ENCODE measurements around the gene ACKR3. TPM values are rescaled to one million over a fixed set of nuclear protein-coding genes. Genes with fewer than 3 reads are reported as not detected.

ACKR3 gene
- polyA plus RNA-seq (2013), result 9.4 TPM

DNA sequence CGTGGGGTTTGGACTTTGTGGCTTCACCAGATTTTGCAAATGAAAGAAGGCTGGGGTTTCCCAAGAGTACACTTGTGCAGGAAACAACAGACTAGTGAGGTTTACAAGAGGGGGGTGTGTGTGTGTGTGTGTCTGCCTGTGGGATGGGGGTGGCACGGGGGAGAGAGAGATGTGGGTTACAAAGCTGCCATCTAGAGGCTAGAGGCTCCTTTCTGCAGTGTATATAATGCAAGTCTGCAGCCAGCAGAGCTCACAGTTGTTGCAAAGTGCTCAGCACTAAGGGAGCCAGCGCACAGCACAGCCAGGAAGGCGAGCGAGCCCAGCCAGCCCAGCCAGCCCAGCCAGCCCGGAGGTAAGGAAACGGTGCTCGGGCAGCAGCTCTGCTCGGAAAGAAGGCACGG is at the start of gene ACKR3:
TSS of gene ACKR3 (plus strand) at position 253 of the 401 bp plus-strand sequence. CDS start 10,641 bp downstream, outside the sequence.
- peaks cover 0 to 6% (median 1%) of the 10 kb centered on the region in 4 experiments for H3K36me3 ChIP-seq (ENCODE audit: control insufficient read depth in 4 of 4, insufficient read depth in 4 of 4, low read length in 3 of 4)
- H3K27ac ChIP-seq (ENCODE audit: insufficient read depth in 1 of 2, low read depth in 1 of 2, low read length in 2 of 2, poor library complexity in 1 of 2, severe bottlenecking in 2 of 2), result no peak within 1 kb of the TSS
- peaks cover 8 to 31% (median 28%) of the 10 kb centered on the region in 4 experiments for H3K4me1 ChIP-seq (ENCODE audit: control extremely low read depth in 1 of 4, control insufficient read depth in 4 of 4, insufficient read depth in 4 of 4, low read length in 3 of 4)
- 10% methylated on average over 8 of the region's 10 CpGs for WGBS (ENCODE audit: insufficient coverage)
- POLR2A ChIA-PET, result interaction anchor here (1.2 to 1.5 kb wide), 2 partner anchors 15 to 42 kb away, joined by 3 read pairs; no protein-coding TSS in a partner anchor
- peak; percentile 84 to 95 (median 95) for DNase-seq
- H3K27me3 ChIP-seq (replicated peaks in 2 of 5; ENCODE audit: control insufficient read depth in 4 of 5, insufficient read depth in 5 of 5, low read length in 4 of 5), result no peaks in the 10 kb centered on the region
- no peaks in the 10 kb centered on the region for H3K9me3 ChIP-seq (ENCODE audit: control extremely low read depth in 1 of 5, control insufficient read depth in 4 of 5, insufficient read depth in 2 of 5, low read depth in 1 of 5, low read length in 4 of 5)
- CTCF ChIA-PET, result interaction anchor here (1.0 to 7.5 kb wide), 27 partner anchors 12 to 459 kb away, joined by 3 to 145 read pairs (median 6); a partner anchor contains a TSS
- peak within 1 kb of the TSS in 6 of 7 experiments; percentile 14 to 85 (median 70) for H3K4me3 ChIP-seq (ENCODE audit: control insufficient read depth in 1 of 7, extremely low read depth in 1 of 7, insufficient read depth in 4 of 7, low read depth in 2 of 7, low read length in 6 of 7)

DNA sequence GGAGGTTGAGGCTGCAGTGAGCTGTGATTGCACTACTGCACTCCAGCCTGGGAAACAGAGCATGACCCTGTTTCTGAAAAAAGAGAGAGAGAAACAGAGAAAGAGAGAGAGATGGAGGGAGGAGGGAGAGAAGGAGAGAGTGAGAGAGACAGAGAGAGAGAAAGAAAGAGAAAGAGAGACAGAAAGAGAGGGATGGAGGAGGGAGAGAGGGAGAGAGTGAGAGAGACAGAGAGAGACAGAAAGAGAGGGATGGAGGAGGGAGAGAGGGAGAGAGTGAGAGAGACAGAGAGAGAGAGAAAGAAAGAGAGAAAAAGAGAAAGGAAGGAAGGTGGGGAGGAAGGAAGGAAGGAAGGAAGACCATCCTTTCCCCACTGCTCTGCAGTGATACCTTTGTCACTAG is 48.1 kb upstream of the ACKR3 start:
- H3K4me1 ChIP-seq (ENCODE audit: control extremely low read depth in 1 of 4, control insufficient read depth in 4 of 4, insufficient read depth in 4 of 4, low read length in 3 of 4), result peaks cover 6 to 26% (median 16%) of the 10 kb centered on the region in 4 experiments
- H3K36me3 ChIP-seq (ENCODE audit: control insufficient read depth in 4 of 4, insufficient read depth in 4 of 4, low read length in 3 of 4), result no peaks in the 10 kb centered on the region
- CTCF ChIA-PET, result interaction anchor here (0.6 to 1.4 kb wide), 2 partner anchors 9 to 47 kb away, joined by 3 to 4 read pairs; no protein-coding TSS in a partner anchor
- H3K27me3 ChIP-seq (replicated peaks in 2 of 5; ENCODE audit: control insufficient read depth in 4 of 5, insufficient read depth in 5 of 5, low read length in 4 of 5), result no peaks in the 10 kb centered on the region
- no peaks in the 10 kb centered on the region for H3K9me3 ChIP-seq (ENCODE audit: control extremely low read depth in 1 of 5, control insufficient read depth in 4 of 5, insufficient read depth in 2 of 5, low read depth in 1 of 5, low read length in 4 of 5)
- no peak overlapping the region for H3K27ac ChIP-seq (ENCODE audit: insufficient read depth in 1 of 2, low read depth in 1 of 2, low read length in 2 of 2, poor library complexity in 1 of 2, severe bottlenecking in 2 of 2)
- DNase-seq, result no peak
- POLR2A ChIA-PET, result interaction anchor here (0.7 kb wide), 1 partner anchor 33 kb away, joined by 4 read pairs; no protein-coding TSS in a partner anchor
- no peak overlapping the region for H3K4me3 ChIP-seq (ENCODE audit: control insufficient read depth in 1 of 7, extremely low read depth in 1 of 7, insufficient read depth in 4 of 7, low read depth in 2 of 7, low read length in 6 of 7)

DNA sequence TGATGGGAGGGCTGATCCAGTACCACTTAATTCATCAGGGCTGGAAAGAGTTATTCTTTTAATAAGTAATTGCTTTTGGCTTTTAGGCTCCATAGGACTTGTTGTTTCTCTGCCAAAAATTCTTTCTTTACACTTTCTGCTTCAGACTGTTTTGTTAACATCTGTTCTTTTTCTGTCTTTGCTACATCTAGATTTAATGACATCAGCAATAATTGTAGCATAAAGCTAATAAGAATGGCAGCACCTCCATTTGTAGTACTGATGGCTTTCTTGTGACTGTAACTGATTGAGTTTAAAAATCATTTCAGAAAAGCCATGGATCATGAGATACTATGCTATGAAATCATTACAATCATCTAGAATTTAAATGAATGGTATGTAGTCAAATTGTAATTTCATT is 46.4 kb upstream of the ACKR3 start:
- Histone ChIP-seq H3K4me3 (ENCODE audit: control insufficient read depth in 1 of 7, extremely low read depth in 1 of 7, insufficient read depth in 4 of 7, low read depth in 2 of 7, low read length in 6 of 7) (no peak overlapping the region), H3K9me3 (ENCODE audit: control extremely low read depth in 1 of 5, control insufficient read depth in 4 of 5, insufficient read depth in 2 of 5, low read depth in 1 of 5, low read length in 4 of 5) (no peaks in the 10 kb centered on the region), H3K27ac (ENCODE audit: insufficient read depth in 1 of 2, low read depth in 1 of 2, low read length in 2 of 2, poor library complexity in 1 of 2, severe bottlenecking in 2 of 2) (no peak overlapping the region), H3K4me1 (ENCODE audit: control extremely low read depth in 1 of 4, control insufficient read depth in 4 of 4, insufficient read depth in 4 of 4, low read length in 3 of 4) (peaks cover 0 to 21% (median 9%) of the 10 kb centered on the region in 4 experiments), H3K27me3 (replicated peaks in 2 of 5; ENCODE audit: control insufficient read depth in 4 of 5, insufficient read depth in 5 of 5, low read length in 4 of 5) (no peaks in the 10 kb centered on the region), H3K36me3 (ENCODE audit: control insufficient read depth in 4 of 4, insufficient read depth in 4 of 4, low read length in 3 of 4) (no peaks in the 10 kb centered on the region)
- DNase-seq, result no peak
- ChIA-PET CTCF (interaction anchor here (2.6 to 3.5 kb wide), 2 partner anchors 9 to 13 kb away, joined by 8 to 14 read pairs; no protein-coding TSS in a partner anchor), POLR2A (no interaction called here)

DNA sequence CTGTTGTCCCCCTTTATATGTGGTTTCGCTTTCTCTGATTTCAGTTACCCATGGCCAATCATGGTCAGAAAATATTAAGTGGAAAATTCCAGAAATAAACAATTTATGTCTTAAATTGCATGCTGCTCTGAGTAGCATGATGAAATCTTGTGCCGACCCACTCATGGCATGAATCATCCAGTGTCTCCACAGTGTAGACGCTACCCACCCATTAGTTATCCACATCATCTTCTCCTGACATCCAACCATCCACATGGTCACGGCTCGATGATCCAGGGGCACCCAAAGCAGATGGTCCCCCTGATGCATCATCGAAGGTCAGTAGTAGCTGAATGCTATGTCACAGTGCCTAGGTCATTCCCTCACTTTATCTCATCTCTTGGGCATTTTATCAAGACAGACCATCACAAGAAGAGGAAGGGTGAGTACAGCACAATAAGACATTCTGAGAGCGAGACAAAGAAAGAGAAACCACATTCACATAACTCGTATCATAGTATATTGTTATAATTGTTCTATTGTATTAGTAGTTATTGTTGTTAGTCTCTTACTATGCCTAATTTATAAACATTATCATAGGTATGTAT is 44.1 kb upstream of the ACKR3 start:
- 100% methylated on average over 1 of the region's 8 CpGs for WGBS (ENCODE audit: insufficient coverage)
- Histone ChIP-seq H3K4me3 (ENCODE audit: control insufficient read depth in 1 of 7, extremely low read depth in 1 of 7, insufficient read depth in 4 of 7, low read depth in 2 of 7, low read length in 6 of 7) (no peak overlapping the region), H3K4me1 (ENCODE audit: control extremely low read depth in 1 of 4, control insufficient read depth in 4 of 4, insufficient read depth in 4 of 4, low read length in 3 of 4) (peaks cover 0 to 13% (median 5%) of the 10 kb centered on the region in 4 experiments), H3K27ac (ENCODE audit: insufficient read depth in 1 of 2, low read depth in 1 of 2, low read length in 2 of 2, poor library complexity in 1 of 2, severe bottlenecking in 2 of 2) (no peak overlapping the region), H3K9me3 (ENCODE audit: control extremely low read depth in 1 of 5, control insufficient read depth in 4 of 5, insufficient read depth in 2 of 5, low read depth in 1 of 5, low read length in 4 of 5) (no peaks in the 10 kb centered on the region), H3K27me3 (replicated peaks in 2 of 5; ENCODE audit: control insufficient read depth in 4 of 5, insufficient read depth in 5 of 5, low read length in 4 of 5) (no peaks in the 10 kb centered on the region), H3K36me3 (ENCODE audit: control insufficient read depth in 4 of 4, insufficient read depth in 4 of 4, low read length in 3 of 4) (no peaks in the 10 kb centered on the region)
- ChIA-PET CTCF (interaction anchor here (1.2 to 3.5 kb wide), 3 partner anchors 10 to 12 kb away, joined by 3 to 14 read pairs (median 8); no protein-coding TSS in a partner anchor), POLR2A (no interaction called here)
- DNase-seq, result no peak

DNA sequence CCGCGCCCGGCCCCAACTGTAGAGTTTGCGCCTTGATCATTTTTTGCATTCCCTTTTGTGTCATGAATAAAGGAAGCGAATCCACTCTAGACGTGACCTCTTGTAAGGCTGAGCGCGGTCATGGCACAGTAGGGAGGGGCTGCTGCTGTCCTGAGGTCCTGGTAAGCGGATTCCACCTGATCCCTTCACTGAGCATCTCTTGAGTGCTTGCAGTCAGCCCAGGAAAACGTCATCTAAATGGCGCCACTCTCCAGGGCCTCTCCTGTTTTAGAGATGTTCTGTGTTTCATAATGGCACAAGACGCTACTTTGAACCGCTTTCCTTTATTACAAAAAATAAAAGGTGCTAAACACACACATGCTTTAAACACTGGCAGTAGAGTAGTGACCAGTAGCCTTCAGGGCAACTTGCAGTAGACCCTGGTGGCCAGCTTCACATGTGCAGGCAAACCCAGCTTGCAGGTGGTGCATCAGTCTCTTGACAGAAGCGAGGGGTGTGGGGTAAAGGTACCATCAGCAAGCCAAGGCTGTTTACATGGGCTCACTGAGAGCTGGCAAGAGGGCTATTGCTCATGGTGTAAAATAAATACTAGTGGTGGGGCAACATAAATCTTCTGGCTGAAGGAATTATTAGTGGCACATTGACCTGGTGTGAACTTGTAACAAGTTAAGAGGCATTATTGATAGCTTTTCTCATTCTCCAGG is 43.0 kb upstream of the ACKR3 start:
- no peak overlapping the region for H3K27ac ChIP-seq (ENCODE audit: insufficient read depth in 1 of 2, low read depth in 1 of 2, low read length in 2 of 2, poor library complexity in 1 of 2, severe bottlenecking in 2 of 2)
- H3K9me3 ChIP-seq (ENCODE audit: control extremely low read depth in 1 of 5, control insufficient read depth in 4 of 5, insufficient read depth in 2 of 5, low read depth in 1 of 5, low read length in 4 of 5), result no peaks in the 10 kb centered on the region
- POLR2A ChIA-PET, result interaction anchor here (0.8 kb wide), 1 partner anchor 42 kb away, joined by 3 read pairs; no protein-coding TSS in a partner anchor
- over 99% methylated on average over 14 of the region's 14 CpGs for WGBS (ENCODE audit: insufficient coverage)
- CTCF ChIA-PET, result interaction anchor here (1.2 to 2.3 kb wide), 7 partner anchors 10 to 43 kb away, joined by 3 to 12 read pairs (median 7); partner anchors contain the start of gene ACKR3
- H3K4me3 ChIP-seq (ENCODE audit: control insufficient read depth in 1 of 7, extremely low read depth in 1 of 7, insufficient read depth in 4 of 7, low read depth in 2 of 7, low read length in 6 of 7), result no peak overlapping the region
- no peaks in the 10 kb centered on the region for H3K36me3 ChIP-seq (ENCODE audit: control insufficient read depth in 4 of 4, insufficient read depth in 4 of 4, low read length in 3 of 4)
- H3K27me3 ChIP-seq (replicated peaks in 2 of 5; ENCODE audit: control insufficient read depth in 4 of 5, insufficient read depth in 5 of 5, low read length in 4 of 5), result no peaks in the 10 kb centered on the region
- H3K4me1 ChIP-seq (ENCODE audit: control extremely low read depth in 1 of 4, control insufficient read depth in 4 of 4, insufficient read depth in 4 of 4, low read length in 3 of 4), result peaks cover 0 to 13% (median 5%) of the 10 kb centered on the region in 4 experiments
- no peak for DNase-seq

DNA sequence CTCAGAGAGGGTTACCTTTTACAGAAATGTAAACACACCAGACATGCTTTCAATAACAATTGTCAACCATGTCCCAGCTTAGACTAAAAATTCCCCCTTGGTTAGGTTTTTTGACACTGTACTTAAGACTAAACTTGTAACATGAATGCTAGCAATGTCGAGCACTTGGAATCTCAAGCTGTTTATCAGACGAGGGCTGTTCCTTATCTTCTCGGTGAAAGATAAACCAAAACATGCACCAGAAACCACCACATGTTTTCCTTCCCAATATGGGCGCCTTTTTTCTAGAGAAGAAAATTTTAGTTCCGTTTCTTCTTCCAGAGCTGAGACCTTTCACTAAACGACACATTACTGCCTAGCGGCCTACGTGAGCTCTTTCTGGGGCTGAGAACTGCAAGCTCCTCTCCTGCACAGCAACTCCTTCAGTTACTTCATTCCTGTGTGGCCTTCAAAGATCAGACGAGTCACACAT is 42.4 kb upstream of the ACKR3 start:
- 29% methylated on average over 6 of the region's 9 CpGs for WGBS (ENCODE audit: insufficient coverage)
- Histone ChIP-seq H3K4me3 (ENCODE audit: control insufficient read depth in 1 of 7, extremely low read depth in 1 of 7, insufficient read depth in 4 of 7, low read depth in 2 of 7, low read length in 6 of 7) (no peak overlapping the region), H3K27me3 (replicated peaks in 2 of 5; ENCODE audit: control insufficient read depth in 4 of 5, insufficient read depth in 5 of 5, low read length in 4 of 5) (no peaks in the 10 kb centered on the region), H3K36me3 (ENCODE audit: control insufficient read depth in 4 of 4, insufficient read depth in 4 of 4, low read length in 3 of 4) (no peaks in the 10 kb centered on the region), H3K4me1 (ENCODE audit: control extremely low read depth in 1 of 4, control insufficient read depth in 4 of 4, insufficient read depth in 4 of 4, low read length in 3 of 4) (peaks cover 0 to 13% (median 5%) of the 10 kb centered on the region in 4 experiments), H3K9me3 (ENCODE audit: control extremely low read depth in 1 of 5, control insufficient read depth in 4 of 5, insufficient read depth in 2 of 5, low read depth in 1 of 5, low read length in 4 of 5) (no peaks in the 10 kb centered on the region), H3K27ac (ENCODE audit: insufficient read depth in 1 of 2, low read depth in 1 of 2, low read length in 2 of 2, poor library complexity in 1 of 2, severe bottlenecking in 2 of 2) (no peak overlapping the region)
- DNase-seq, result peak in 2 of 3 donors; percentile 42 to 53
- POLR2A ChIA-PET, result interaction anchor here (0.8 kb wide), 1 partner anchor 41 kb away, joined by 3 read pairs; no protein-coding TSS in a partner anchor
- CTCF ChIA-PET, result interaction anchor here (1.2 to 2.3 kb wide), 7 partner anchors 9 to 42 kb away, joined by 3 to 12 read pairs (median 7); partner anchors contain the start of gene ACKR3

All from common myeloid progenitor, CD34-positive (primary cell).